Activated naive CD8-positive, alpha-beta T cell treated with anti-CD3 and anti-CD28 coated beads for 36 hours (primary cell): ENCODE measurements around the gene CRACDL. TPM values are rescaled to one million over a fixed set of nuclear protein-coding genes. Genes with fewer than 3 reads are reported as not detected.
A peak's percentile ranks its signal among the peaks of the same experiment; 100 is the strongest.
"Not testable (repeated sequence)": the region's sequence is repeated elsewhere in the genome, so short reads cannot be mapped to it uniquely, and the experiment has no call there.

Experiments used
- DNase-seq: peaks from one replicate; pipeline ENCODE4 v3.0.0; 2021
- H3K27ac Mint-ChIP-seq: one replicate; pipeline ENCODE4 v1.8.0; 2022; ENCODE audit warnings: mild to moderate bottlenecking, moderate library complexity, mixed read lengths
- H3K27me3 Mint-ChIP-seq: one replicate; pipeline ENCODE4 v1.8.0; 2022; ENCODE audit warnings: mild to moderate bottlenecking, mixed read lengths
- H3K36me3 Mint-ChIP-seq: one replicate; pipeline ENCODE4 v1.8.0; 2021; ENCODE audit warnings: mild to moderate bottlenecking, mixed read lengths
- H3K4me1 Mint-ChIP-seq: one replicate; pipeline ENCODE4 v1.8.0; 2021; ENCODE audit warnings: mixed read lengths
- H3K4me3 Mint-ChIP-seq: one replicate; pipeline ENCODE4 v1.8.0; 2022; ENCODE audit warnings: mild to moderate bottlenecking, moderate library complexity, mixed read lengths
- H3K9me3 Mint-ChIP-seq: one replicate; pipeline ENCODE4 v1.8.0; 2022; ENCODE audit warnings: mixed read lengths
- total RNA-seq, 2 experiments: library from RNA; stranded (reverse); gene quantifications; one replicate each; pipeline ENCODE4 v1.2.3, GENCODE V29; 2021

Gene CRACDL
- total RNA-seq, 2 experiments from 2014 or later, result 0.30 to 0.33 TPM

DNA sequence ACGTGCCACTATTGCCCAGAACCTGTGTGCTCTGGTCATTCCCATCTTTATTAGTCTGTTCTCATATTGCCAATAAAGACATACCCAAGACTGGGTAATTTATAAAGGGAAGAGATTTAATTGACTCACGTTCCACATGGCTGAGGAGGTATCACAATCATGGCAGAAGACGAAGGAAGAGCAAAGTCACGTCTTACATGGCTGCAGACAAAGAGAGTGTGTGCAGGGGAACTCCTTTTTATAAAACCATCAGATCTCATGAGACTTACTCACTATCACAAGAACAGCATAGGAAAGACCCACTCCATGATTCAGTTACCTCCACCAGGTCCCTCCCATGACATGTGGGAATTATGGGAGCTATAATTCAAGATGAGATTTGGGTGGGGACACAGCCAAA lies 183.3 kb downstream of the CRACDL start:
- peaks cover 30% of the 10 kb centered on the region for H3K4me1 Mint-ChIP-seq
- not testable (repeated sequence) for DNase-seq, H3K36me3 Mint-ChIP-seq, H3K27me3 Mint-ChIP-seq, H3K27ac Mint-ChIP-seq, H3K4me3 Mint-ChIP-seq, H3K9me3 Mint-ChIP-seq

- Mint-ChIP-seq H3K4me1 (peaks cover 28% of the 10 kb centered on the region), H3K4me3 (no peak overlapping the region), H3K36me3 (no peaks in the 10 kb centered on the region), H3K9me3 (no peaks in the 10 kb centered on the region), H3K27ac (no peak overlapping the region), H3K27me3 (no peaks in the 10 kb centered on the region)
- no peak for DNase-seq
Measured at GRCh38 chr2:98751748-98752147, 184.3 kb downstream of the CRACDL start.

DNA sequence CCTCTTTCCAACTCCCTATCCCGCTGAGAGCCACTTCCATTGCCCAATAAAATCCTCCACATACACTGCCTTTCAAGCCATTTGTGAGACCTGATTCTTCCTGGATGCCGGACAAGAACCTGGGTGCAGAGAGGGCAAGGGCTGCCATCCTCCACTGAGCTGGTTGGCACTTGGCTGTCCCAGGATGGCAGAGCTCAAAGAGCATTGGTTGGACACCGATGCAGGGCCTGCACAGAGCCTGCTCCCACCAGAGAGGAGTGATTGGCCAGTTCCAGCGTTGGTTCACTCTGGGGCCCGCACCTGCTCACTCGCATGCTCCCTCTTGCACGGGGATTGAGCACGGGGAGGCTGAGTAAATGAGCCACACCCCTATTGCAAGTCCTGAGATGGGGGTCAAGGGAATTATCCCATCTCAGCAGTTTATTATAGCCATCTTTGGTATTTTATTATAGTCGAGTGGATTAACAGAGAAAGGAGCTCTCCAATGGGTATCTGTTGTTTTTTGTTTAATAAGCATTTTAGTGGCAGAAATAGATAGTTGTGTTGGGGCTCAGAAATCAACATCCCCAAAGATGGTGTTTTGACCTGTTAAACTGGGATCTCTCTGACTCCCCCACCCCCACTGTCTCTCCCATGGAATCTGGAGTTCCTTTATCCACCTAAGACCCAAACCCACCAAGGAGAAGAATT lies 185.3 kb downstream of the CRACDL start:
- Mint-ChIP-seq H3K9me3 (no peaks in the 10 kb centered on the region), H3K27ac (no peak overlapping the region), H3K36me3 (no peaks in the 10 kb centered on the region), H3K27me3 (no peaks in the 10 kb centered on the region), H3K4me3 (no peak overlapping the region), H3K4me1 (peaks cover 30% of the 10 kb centered on the region)
- no peak for DNase-seq

DNA sequence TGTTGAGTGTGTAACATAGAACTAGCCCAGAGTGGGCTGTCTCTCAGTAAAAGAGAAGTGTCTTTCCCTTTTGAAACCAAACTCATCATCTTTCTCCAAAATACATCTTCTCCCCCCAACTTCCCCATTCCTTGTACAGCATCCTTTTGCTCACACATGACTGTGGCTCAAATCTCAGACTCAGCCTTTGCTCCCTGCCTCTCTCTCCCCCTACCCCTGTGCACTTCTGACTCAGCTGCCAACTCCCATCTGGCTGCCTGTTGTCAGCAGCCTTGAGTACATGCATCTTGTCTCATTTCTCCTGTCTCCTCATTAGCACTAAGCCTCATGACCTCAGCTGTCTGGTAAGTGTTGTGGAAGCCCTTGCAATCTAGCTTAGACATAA lies 187.0 kb downstream of the CRACDL start:
- Mint-ChIP-seq H3K36me3 (peaks cover 3% of the 10 kb centered on the region), H3K9me3 (peaks cover 3% of the 10 kb centered on the region), H3K27ac (no peak overlapping the region), H3K4me3 (no peak overlapping the region), H3K4me1 (peaks cover 43% of the 10 kb centered on the region), H3K27me3 (no peaks in the 10 kb centered on the region)
- no peak for DNase-seq

- Mint-ChIP-seq H3K4me3 (no peak overlapping the region), H3K27ac (no peak overlapping the region)
- DNase-seq, result no peak
Measured at GRCh38 chr2:98748292-98749065, 187.5 kb downstream of the CRACDL start.

GRCh38 chr2:98747888-98748287 lies 188.1 kb downstream of the CRACDL start:
- Mint-ChIP-seq H3K9me3 (peaks cover 3% of the 10 kb centered on the region), H3K4me3 (no peak overlapping the region), H3K36me3 (peaks cover 3% of the 10 kb centered on the region), H3K27ac (peak overlapping the region; percentile 34), H3K4me1 (peaks cover 45% of the 10 kb centered on the region), H3K27me3 (no peaks in the 10 kb centered on the region)
- DNase-seq, result no peak

More at GRCh38 chr2:98748292-98749065, 187.5 kb downstream of the CRACDL start:
- H3K9me3 Mint-ChIP-seq, result peaks cover 3% of the 10 kb centered on the region
- H3K36me3 Mint-ChIP-seq, result peaks cover 3% of the 10 kb centered on the region
- H3K27me3 Mint-ChIP-seq, result no peaks in the 10 kb centered on the region
- peaks cover 43% of the 10 kb centered on the region for H3K4me1 Mint-ChIP-seq

- no peak for DNase-seq
- Mint-ChIP-seq H3K9me3 (peaks cover 3% of the 10 kb centered on the region), H3K27me3 (no peaks in the 10 kb centered on the region), H3K4me3 (no peak overlapping the region), H3K36me3 (peaks cover 3% of the 10 kb centered on the region), H3K4me1 (peaks cover 51% of the 10 kb centered on the region), H3K27ac (no peak overlapping the region)
Measured at GRCh38 chr2:98746426-98746825, 189.6 kb downstream of the CRACDL start.

DNA sequence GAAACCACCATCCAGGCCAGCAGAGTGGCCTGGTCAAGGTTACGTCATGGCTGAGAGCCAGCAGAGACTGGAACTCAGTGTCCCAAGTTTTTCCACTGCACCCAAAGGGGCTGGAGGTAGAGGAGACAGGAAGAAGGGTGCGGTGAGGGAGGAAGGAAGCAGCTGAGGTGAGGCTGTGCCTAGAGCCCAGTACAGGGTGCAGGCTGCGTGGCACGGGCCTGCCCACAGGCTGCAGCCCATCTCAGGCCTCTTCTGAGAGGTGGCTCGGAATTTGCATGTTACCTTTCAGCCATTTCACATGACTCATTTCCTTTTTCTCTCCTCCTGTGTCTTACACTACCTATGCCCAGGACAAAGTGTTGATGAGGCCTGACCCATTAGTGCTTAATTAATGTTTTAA lies 191.4 kb downstream of the CRACDL start:
- Mint-ChIP-seq H3K36me3 (peaks cover 3% of the 10 kb centered on the region), H3K4me3 (no peak overlapping the region), H3K4me1 (peaks cover 49% of the 10 kb centered on the region), H3K27ac (peak overlapping the region; percentile 42), H3K9me3 (peaks cover 3% of the 10 kb centered on the region), H3K27me3 (no peaks in the 10 kb centered on the region)
- no peak for DNase-seq

Other genes starting within 250 kb of the CRACDL start
- gene MGAT4A, start 205.1 kb downstream of the CRACDL start, total RNA-seq, result 10 to 100 TPM; 45.1 to 49.3 TPM
- gene C2orf15, start 205.5 kb upstream of the CRACDL start, total RNA-seq, result 1 to 10 TPM; 1.0 to 1.3 TPM
- 1 to 10 TPM; 5.6 to 7.5 TPM for gene TSGA10, start 218.7 kb upstream of the CRACDL start, total RNA-seq
- 1 to 10 TPM; 6.4 to 7.1 TPM for gene LIPT1, start 218.7 kb upstream of the CRACDL start, total RNA-seq
- gene MITD1, start 244.8 kb upstream of the CRACDL start, total RNA-seq, result 10 to 100 TPM; 56.8 to 61.2 TPM
- 10 to 100 TPM; 35.8 to 38.0 TPM for gene MRPL30, start 245.0 kb upstream of the CRACDL start, total RNA-seq